Measurements from ENCODE around the gene TMED6.
"Not testable (repeated sequence)": the region's sequence is repeated elsewhere in the genome, so short reads cannot be mapped to it uniquely, and the experiment has no call there.

TMED6 gene

GRCh38 chr16:69296771-69297170 lies 54.8 kb downstream of the TMED6 start:
- DNase-seq, result not testable (repeated sequence)

- DNase-seq, result no peak
Measured at GRCh38 chr16:69294051-69294450, 57.5 kb downstream of the TMED6 start.

- no peak for DNase-seq
Measured at GRCh38 chr16:69293401-69293800, 58.2 kb downstream of the TMED6 start.
